ENCODE measurements around the gene ZC3H15. TPM values are rescaled to one million over a fixed set of nuclear protein-coding genes. Genes with fewer than 3 reads are reported as not detected.

ZC3H15 gene
- total and polyA plus RNA-seq, 2 experiments from 2014 or later: 75.6 to 281 TPM

DNA sequence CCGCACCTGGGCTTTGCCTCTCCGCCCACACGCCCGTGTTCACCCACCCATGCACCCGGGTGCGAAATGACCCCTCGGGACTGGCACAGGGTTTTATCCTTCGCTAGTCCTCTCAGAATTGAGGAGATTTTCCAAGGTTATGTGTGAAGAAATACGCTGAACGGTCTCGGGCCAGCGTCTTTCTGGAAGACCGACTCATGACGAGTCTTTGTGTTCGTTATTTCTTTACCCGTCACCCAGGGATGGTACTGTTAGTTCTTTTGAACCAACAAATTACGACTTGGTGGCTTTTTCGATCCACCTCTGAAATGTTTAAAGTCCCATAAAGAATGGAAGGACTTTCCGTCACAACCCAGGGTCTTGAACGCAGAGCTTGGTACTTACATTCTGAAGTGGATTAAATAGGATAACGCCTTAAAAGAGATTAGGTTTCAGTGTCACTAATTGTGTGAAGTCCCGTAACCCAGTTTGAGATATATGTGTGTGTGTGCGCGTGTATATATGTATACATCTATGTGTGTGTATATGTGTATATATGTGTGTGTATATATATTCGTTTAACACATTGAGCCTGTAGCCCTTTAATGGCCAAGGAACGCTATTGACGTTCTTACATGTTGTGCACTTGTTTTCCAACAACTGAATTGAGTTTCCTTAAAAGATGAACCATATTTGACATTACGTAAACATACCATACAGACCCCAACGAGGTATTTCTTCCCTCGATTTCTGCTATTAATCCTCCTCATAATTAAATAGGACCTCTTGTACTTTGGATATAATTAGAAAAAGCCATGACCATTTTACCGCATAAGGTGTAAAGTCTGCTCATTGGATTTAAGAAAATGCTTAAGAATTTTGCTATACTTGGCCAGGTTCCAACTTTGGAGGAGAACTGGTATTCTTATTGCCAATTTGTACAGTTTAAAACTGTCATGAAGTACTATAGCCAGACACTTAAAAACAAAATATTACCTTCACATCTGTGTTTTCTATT is 889 bp downstream of the ZC3H15 start:
- peaks cover 41% of the 10 kb centered on the region for H3K4me1 Mint-ChIP-seq
- peaks cover 42% of the 10 kb centered on the region for H4K20me1 ChIP-seq (replicated peaks; ENCODE audit: insufficient read depth)
- no peaks in the 10 kb centered on the region for H3K36me3 ChIP-seq (ENCODE audit: insufficient read depth)
- H3K9me2 ChIP-seq (ENCODE audit: insufficient read depth): no peaks in the 10 kb centered on the region
- H3K9me3 Mint-ChIP-seq: no peaks in the 10 kb centered on the region
- H3K79me2 ChIP-seq (replicated peaks; ENCODE audit: insufficient read depth): peaks cover 65% of the 10 kb centered on the region
- H2AFZ ChIP-seq: peak overlapping the region; percentile 76
- peak overlapping the region; percentile 99 for H3K27ac Mint-ChIP-seq
- peak overlapping the region; percentile 94 for H3K4me2 ChIP-seq
- peaks cover 12% of the 10 kb centered on the region for H3K27me3 Mint-ChIP-seq (ENCODE audit: insufficient read depth, low read depth, poor library complexity)
- H3K36me3 Mint-ChIP-seq (ENCODE audit: low read depth): no peaks in the 10 kb centered on the region
- DNase-seq (ENCODE audit: low spot score) (no peak), ATAC-seq (no peak; the same call in 2 of the 3 replicates)
- H3K4me1 ChIP-seq (ENCODE audit: insufficient read depth): peaks cover 23% of the 10 kb centered on the region
- H3F3A ChIP-seq (replicated peaks; ENCODE audit: low read depth): no peaks in the 10 kb centered on the region
- peak overlapping the region; percentile 95 for H3K4me3 ChIP-seq
- H3K27ac ChIP-seq (ENCODE audit: low read depth): peak overlapping the region; percentile 97
- no peak for TF ChIP-seq POLR2AphosphoS5 (IDR thresholded peaks at IDR 0.05; ENCODE audit: low read depth)
- H3K27me3 ChIP-seq (ENCODE audit: insufficient read depth): no peaks in the 10 kb centered on the region
- H3K4me3 Mint-ChIP-seq: peak overlapping the region; percentile 98

DNA sequence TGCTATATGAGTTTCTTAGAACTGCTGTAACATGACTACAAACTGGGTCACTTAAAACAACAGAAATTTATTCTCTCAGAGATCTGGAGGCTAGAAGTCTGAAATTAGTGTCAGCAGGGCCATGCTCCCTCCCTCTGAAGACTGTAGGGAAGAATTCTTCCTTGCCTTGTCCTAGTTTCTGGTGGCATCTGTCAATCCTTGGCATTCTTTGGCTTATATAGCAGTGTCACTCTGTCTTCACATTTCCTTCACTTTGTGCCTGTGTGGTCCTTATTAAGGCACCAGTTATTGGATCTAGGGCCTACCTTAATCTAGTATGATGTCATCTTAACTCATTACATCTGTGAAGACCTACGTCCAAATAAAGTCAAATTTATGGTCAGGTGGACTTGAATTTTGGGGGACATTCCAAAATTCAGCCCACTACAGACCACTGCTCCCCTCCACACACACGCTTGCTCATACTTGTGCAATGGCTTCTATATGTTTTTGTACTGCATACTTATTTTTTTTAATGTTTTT is 7.6 kb downstream of the ZC3H15 start:
- H2AFZ ChIP-seq: no peak overlapping the region
- ATAC-seq (no peak), DNase-seq (ENCODE audit: low spot score) (no peak)
- peaks cover 21% of the 10 kb centered on the region for H3K36me3 ChIP-seq (ENCODE audit: insufficient read depth)
- no peaks in the 10 kb centered on the region for H3K27me3 Mint-ChIP-seq (ENCODE audit: insufficient read depth, low read depth, poor library complexity)
- H3K27me3 ChIP-seq (ENCODE audit: insufficient read depth): no peaks in the 10 kb centered on the region
- H3K4me2 ChIP-seq: no peak overlapping the region
- no peaks in the 10 kb centered on the region for H3F3A ChIP-seq (replicated peaks; ENCODE audit: low read depth)
- peaks cover 56% of the 10 kb centered on the region for H4K20me1 ChIP-seq (replicated peaks; ENCODE audit: insufficient read depth)
- H3K4me1 Mint-ChIP-seq: peaks cover 29% of the 10 kb centered on the region
- peaks cover 14% of the 10 kb centered on the region for H3K4me1 ChIP-seq (ENCODE audit: insufficient read depth)
- no peak overlapping the region for H3K4me3 Mint-ChIP-seq
- H3K9me3 Mint-ChIP-seq: no peaks in the 10 kb centered on the region
- peaks cover 99% of the 10 kb centered on the region for H3K79me2 ChIP-seq (replicated peaks; ENCODE audit: insufficient read depth)
- H3K27ac Mint-ChIP-seq: no peak overlapping the region
- H3K27ac ChIP-seq (ENCODE audit: low read depth): no peak overlapping the region
- no peaks in the 10 kb centered on the region for H3K9me2 ChIP-seq (ENCODE audit: insufficient read depth)
- H3K4me3 ChIP-seq: no peak overlapping the region
- H3K36me3 Mint-ChIP-seq (ENCODE audit: low read depth): peaks cover 26% of the 10 kb centered on the region
- TF ChIP-seq, protein P1, sequence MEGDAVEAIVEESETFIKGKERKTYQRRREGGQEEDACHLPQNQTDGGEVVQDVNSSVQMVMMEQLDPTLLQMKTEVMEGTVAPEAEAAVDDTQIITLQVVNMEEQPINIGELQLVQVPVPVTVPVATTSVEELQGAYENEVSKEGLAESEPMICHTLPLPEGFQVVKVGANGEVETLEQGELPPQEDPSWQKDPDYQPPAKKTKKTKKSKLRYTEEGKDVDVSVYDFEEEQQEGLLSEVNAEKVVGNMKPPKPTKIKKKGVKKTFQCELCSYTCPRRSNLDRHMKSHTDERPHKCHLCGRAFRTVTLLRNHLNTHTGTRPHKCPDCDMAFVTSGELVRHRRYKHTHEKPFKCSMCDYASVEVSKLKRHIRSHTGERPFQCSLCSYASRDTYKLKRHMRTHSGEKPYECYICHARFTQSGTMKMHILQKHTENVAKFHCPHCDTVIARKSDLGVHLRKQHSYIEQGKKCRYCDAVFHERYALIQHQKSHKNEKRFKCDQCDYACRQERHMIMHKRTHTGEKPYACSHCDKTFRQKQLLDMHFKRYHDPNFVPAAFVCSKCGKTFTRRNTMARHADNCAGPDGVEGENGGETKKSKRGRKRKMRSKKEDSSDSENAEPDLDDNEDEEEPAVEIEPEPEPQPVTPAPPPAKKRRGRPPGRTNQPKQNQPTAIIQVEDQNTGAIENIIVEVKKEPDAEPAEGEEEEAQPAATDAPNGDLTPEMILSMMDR (conservative IDR thresholded peaks at IDR 0.05; ENCODE audit: low read depth in 2 of 2): no peak
- TF ChIP-seq JUNB (IDR thresholded peaks at IDR 0.05; ENCODE audit: unreplicated experiment): no peak
- TF ChIP-seq POLR2AphosphoS5 (IDR thresholded peaks at IDR 0.05; ENCODE audit: low read depth): no peak
- TF ChIP-seq ZNF114 (CRISPR knock-in tag; IDR thresholded peaks at IDR 0.05): no peak
- TF ChIP-seq, protein P2, sequence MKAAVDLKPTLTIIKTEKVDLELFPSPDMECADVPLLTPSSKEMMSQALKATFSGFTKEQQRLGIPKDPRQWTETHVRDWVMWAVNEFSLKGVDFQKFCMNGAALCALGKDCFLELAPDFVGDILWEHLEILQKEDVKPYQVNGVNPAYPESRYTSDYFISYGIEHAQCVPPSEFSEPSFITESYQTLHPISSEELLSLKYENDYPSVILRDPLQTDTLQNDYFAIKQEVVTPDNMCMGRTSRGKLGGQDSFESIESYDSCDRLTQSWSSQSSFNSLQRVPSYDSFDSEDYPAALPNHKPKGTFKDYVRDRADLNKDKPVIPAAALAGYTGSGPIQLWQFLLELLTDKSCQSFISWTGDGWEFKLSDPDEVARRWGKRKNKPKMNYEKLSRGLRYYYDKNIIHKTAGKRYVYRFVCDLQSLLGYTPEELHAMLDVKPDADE (IDR thresholded peaks at IDR 0.05): no peak
- no peak for TF ChIP-seq EZH2 (IDR thresholded peaks at IDR 0.05; ENCODE audit: low read depth, unreplicated experiment)
- TF ChIP-seq NANOG (IDR thresholded peaks at IDR 0.05; ENCODE audit: borderline replicate concordance): no peak
- TF ChIP-seq, protein P3, sequence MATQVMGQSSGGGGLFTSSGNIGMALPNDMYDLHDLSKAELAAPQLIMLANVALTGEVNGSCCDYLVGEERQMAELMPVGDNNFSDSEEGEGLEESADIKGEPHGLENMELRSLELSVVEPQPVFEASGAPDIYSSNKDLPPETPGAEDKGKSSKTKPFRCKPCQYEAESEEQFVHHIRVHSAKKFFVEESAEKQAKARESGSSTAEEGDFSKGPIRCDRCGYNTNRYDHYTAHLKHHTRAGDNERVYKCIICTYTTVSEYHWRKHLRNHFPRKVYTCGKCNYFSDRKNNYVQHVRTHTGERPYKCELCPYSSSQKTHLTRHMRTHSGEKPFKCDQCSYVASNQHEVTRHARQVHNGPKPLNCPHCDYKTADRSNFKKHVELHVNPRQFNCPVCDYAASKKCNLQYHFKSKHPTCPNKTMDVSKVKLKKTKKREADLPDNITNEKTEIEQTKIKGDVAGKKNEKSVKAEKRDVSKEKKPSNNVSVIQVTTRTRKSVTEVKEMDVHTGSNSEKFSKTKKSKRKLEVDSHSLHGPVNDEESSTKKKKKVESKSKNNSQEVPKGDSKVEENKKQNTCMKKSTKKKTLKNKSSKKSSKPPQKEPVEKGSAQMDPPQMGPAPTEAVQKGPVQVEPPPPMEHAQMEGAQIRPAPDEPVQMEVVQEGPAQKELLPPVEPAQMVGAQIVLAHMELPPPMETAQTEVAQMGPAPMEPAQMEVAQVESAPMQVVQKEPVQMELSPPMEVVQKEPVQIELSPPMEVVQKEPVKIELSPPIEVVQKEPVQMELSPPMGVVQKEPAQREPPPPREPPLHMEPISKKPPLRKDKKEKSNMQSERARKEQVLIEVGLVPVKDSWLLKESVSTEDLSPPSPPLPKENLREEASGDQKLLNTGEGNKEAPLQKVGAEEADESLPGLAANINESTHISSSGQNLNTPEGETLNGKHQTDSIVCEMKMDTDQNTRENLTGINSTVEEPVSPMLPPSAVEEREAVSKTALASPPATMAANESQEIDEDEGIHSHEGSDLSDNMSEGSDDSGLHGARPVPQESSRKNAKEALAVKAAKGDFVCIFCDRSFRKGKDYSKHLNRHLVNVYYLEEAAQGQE (IDR thresholded peaks at IDR 0.05; ENCODE audit: unreplicated experiment): no peak
- TF ChIP-seq STAT1 (IDR thresholded peaks at IDR 0.05; ENCODE audit: unreplicated experiment): no peak
- TF ChIP-seq CREB1 (CRISPR knock-in tag; IDR thresholded peaks at IDR 0.05; ENCODE audit: low read depth): no peak
- TF ChIP-seq EZH2phosphoT487 (IDR thresholded peaks at IDR 0.05; ENCODE audit: unreplicated experiment): no peak
- TF ChIP-seq ZNF331 (CRISPR knock-in tag; IDR thresholded peaks at IDR 0.05; ENCODE audit: low read depth): no peak

All from GM23338 (cell line).